HG03025 (cell line): ENCODE results near the gene LRRC61.
"Not testable (repeated sequence)": the region's sequence is repeated elsewhere in the genome, so short reads cannot be mapped to it uniquely, and the experiment has no call there.

Experiments used
- ATAC-seq: cut with Tn5 transposase; IDR thresholded peaks from one replicate; pipeline ENCODE4 v1.9.1; 2021; ENCODE audit warnings: mild to moderate bottlenecking, moderate library complexity; ENCODE audit not compliant: unreplicated experiment, low FRiP score

LRRC61 gene

GRCh38 chr7:150307129-150307528 lies 16.0 kb upstream of the LRRC61 start:
- no peak for ATAC-seq

- no peak for ATAC-seq
Observed at GRCh38 chr7:150307904-150308303, 15.3 kb upstream of the LRRC61 start.

GRCh38 chr7:150308575-150308974 lies 14.6 kb upstream of the LRRC61 start:
- ATAC-seq: no peak

GRCh38 chr7:150311146-150311545 lies 12.0 kb upstream of the LRRC61 start:
- ATAC-seq: no peak

DNA sequence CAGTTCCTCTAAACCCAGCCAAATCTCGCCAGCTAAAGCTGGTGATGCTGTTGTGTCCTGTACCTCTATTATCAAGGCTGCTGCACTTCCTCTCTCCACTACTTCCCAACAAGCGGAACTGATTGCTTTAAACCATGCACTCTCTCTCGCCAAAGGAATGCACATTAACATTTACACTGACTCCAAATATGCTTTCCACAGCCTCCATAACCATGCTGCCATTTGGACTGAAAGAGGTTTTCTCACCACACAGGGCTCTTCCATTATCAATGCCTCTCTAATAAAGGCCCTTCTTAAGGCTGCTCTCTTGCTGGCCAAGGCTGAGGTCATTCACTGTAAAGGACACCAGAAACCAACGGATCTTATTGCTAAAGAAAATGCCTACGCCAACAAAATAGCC lies 11.4 kb upstream of the LRRC61 start:
- no peak for ATAC-seq

- ATAC-seq: not testable (repeated sequence)
Observed at GRCh38 chr7:150312649-150313366, 10.3 kb upstream of the LRRC61 start.

DNA sequence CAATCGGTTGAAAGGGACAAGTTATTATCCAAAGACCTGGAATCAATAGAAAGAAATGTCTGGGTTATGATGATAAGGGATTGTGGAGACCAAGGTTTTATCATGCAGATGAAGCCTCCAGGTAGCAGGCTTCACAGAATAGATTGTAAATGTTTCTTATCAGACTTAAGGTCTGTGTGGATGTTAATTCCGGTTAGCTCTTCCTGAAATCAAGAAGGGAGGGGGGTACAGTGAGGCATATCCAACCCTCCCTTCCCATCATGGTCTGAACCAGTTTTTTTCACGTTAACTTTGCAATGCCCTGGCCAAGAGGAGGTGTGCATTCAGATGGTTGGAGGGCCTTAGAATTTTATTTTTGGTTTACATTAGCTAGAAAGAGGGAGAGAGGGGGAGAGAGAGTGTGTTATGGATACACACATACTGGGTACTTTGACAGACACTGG lies 9.8 kb upstream of the LRRC61 start:
- ATAC-seq: no peak

GRCh38 chr7:150313870-150314269 lies 9.3 kb upstream of the LRRC61 start:
- no peak for ATAC-seq

GRCh38 chr7:150314639-150315239 lies 8.4 kb upstream of the LRRC61 start:
- no peak for ATAC-seq

DNA sequence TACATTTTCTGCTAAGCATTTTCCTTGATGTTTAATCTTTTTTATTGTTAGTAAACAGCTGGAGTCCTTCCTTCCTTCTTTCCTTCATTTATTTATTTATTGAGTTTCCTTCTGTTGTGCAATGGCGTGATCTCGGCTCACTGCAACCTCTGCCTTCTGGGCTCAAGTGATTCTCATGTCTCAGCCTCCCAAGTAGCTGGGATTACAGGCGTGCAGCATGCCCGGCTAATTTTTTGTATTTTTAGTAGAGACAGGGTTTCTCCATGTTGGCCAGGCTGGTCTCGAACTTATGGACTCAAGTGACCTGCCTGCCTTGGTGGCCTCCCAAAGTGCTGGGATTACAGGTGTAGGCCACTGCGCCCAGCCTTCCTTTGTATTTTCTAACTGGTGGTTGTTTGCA lies 6.2 kb upstream of the LRRC61 start:
- ATAC-seq: not testable (repeated sequence)

- no peak for ATAC-seq
Observed at GRCh38 chr7:150317748-150318444, 5.3 kb upstream of the LRRC61 start.

DNA sequence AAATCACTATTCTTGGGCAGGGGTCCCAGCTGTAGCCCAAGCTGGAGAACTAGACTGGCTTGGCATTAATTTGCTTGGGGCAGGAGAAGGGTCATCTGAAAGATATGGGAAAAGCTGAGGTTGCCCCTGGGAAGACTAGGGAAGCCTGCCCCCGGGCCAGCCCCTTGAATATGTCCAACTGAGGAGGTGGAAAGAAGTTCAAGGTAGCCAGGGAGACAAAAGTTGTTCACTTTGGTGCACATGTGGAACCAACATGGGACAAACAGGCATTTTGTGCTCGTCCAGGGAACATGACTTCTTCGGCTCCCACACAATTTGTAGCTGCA lies 1.4 kb upstream of the LRRC61 start:
- no peak for ATAC-seq

DNA sequence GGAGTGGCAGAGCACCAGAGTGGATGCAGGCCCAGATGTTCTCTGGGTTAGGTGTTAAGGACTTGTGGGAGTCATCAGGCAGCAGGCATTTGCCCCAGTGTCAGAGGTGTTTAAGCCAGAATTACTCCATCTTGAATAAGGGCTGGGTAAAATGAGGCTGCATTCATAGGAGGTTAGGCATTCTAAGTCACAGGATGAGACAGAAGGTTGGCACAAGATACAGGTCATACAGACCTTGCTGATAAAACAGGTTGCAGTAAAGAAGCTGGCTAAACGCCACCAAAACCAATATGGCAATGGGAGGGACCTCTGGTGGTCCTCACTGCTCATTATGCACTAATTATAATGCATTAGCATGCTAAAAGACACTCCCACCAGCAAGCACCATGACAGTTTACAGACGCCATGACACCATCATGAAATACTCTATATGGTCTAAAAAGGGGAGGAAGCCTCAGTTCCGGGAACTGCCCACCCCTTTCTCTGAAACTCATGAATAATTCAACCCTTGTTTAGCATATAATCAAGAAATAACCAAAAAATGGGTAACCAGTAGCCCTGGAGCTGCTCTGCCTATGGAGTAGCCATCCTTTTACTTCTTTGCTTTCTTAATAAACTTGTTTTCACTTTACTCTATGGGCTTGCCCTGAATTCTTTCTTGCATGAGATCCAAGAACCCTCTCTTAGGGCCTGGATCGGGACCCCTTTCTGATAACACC lies 882 bp upstream of the LRRC61 start:
- ATAC-seq: peak; percentile 6

GRCh38 chr7:150323682-150324372 lies 672 bp downstream of the LRRC61 start:
- peak; percentile 19 for ATAC-seq

DNA sequence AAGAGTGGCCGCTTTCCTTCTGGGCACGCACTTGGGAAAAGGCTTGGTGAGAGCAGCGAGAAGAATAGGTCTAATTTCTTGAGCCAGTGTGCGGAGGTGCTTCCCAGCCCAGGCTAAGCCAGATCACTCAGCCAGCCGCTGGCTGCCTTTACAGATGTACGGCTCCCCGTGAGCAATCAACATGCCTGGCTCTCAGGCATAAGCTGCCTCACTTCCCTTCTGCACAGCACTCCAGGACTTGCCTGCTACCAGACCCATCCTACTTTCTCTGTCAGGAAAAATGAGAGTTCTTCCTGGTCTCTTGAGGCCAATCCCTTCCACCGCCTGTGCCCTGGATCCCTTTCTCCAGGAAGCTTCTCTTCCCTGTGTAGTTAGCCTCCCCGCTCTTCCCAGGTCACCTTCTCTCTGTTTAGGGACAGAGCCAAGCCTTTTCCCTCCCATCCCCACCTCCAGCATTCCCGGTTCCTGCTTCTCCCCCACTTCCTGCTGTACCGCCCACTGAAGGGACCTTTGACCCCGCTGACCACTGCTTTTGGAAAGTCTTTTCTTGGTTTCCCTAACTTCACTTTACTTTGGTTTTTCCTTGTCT lies 1.3 kb downstream of the LRRC61 start:
- ATAC-seq: no peak

- ATAC-seq: no peak
Observed at GRCh38 chr7:150325110-150325611, 2.0 kb downstream of the LRRC61 start.

DNA sequence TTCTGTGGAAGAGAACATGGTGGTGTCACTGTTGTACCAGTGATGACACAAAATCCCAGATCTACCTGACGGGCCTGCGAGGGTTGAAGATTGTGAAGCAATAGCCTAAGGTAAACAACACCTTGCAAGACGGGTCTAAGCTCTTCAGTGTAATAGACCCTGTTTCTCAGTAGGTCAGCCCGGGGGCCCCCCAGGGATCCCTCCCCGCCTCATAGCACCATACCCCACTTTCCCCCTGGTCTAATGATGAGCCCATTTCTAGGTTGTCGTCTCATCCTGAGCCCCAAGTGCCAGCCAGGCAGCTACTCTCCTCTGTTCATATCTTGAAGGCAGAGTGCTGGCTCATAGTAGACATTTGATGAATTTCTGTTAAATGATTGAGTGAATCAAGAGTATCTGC lies 2.7 kb downstream of the LRRC61 start:
- no peak for ATAC-seq

DNA sequence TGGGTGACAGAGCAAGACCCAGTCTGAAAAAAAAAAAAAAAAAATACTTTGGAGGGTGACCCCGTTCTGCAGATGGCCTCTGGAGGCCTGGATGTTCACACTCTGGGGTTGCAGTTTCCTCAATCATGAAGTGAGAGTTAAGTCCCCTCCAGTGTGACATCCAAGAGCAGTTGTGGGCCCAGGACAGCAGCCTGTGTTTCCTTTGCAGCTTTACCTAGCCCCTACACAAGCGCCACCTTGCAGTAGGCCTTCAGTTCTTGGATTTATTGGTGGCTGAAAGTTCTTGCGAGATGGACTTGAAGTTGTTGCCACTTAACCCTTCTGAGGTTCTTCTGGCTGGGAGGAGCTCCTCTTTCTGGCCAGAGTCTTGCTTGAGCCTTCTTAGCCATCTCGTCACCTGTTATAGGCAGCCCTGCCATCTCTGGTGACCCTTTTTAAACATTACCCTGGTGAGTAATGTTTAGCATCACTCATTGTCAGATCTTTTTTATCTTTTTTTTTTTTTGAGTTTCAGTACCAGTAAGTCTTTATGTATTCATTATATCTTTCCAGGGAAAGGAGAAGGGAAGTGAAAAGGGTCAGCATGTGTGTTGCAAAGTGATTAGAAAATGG lies 3.6 kb downstream of the LRRC61 start:
- no peak for ATAC-seq

DNA sequence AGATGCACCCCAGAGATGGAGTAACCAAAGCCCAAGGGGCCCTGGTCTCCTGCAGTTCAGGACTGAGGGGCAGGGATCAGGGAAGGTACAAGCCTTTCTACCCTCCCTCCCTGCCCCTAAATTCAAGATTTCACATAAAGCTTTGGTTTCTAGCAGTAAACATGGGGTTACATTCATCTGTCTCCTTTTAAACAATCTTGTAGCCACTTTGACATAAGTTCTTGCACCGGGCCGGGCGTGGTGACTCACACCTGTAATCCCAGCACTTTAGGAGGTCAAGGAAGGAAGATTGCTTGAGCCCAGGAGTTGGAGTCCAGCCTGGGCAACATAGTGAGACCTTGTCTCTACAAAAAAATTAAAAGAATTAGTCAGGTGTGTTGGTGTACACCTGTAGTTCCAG lies 4.2 kb downstream of the LRRC61 start:
- no peak for ATAC-seq
